ENCODE data around the gene RNF187.

RNF187 gene

GRCh38 chr1:228510101-228510802, 23.1 kb downstream of the RNF187 start:
- DNase-seq (ENCODE audit: low spot score) = no peak

GRCh38 chr1:228510803-228511413, 23.7 kb downstream of the RNF187 start:
- DNase-seq (ENCODE audit: low spot score) = no peak

- DNase-seq (ENCODE audit: low spot score) = no peak
Measured at GRCh38 chr1:228511546-228512445, 24.6 kb downstream of the RNF187 start.

- no peak for DNase-seq (ENCODE audit: low spot score)
Measured at GRCh38 chr1:228512781-228513198, 25.6 kb downstream of the RNF187 start.

GRCh38 chr1:228513236-228513900, 26.2 kb downstream of the RNF187 start:
- no peak for DNase-seq (ENCODE audit: low spot score)

GRCh38 chr1:228514421-228514820, 27.2 kb downstream of the RNF187 start:
- DNase-seq (ENCODE audit: low spot score) = no peak

GRCh38 chr1:228515200-228515834, 28.1 kb downstream of the RNF187 start:
- peak; percentile 78 for DNase-seq (ENCODE audit: low spot score)

GRCh38 chr1:228517655-228518054, 30.5 kb downstream of the RNF187 start:
- DNase-seq (ENCODE audit: low spot score) = no peak

GRCh38 chr1:228527596-228527995, 40.4 kb downstream of the RNF187 start:
- DNase-seq (ENCODE audit: low spot score) = no peak

GRCh38 chr1:228528612-228529011, 41.4 kb downstream of the RNF187 start:
- DNase-seq (ENCODE audit: low spot score) = no peak

- no peak for DNase-seq (ENCODE audit: low spot score)
Measured at GRCh38 chr1:228530086-228530758, 43.0 kb downstream of the RNF187 start.

GRCh38 chr1:228530951-228531731, 44.0 kb downstream of the RNF187 start:
- no peak for DNase-seq (ENCODE audit: low spot score)

- no peak for DNase-seq (ENCODE audit: low spot score)
Measured at GRCh38 chr1:228538831-228539230, 51.6 kb downstream of the RNF187 start.

GRCh38 chr1:228540161-228540917, 53.2 kb downstream of the RNF187 start:
- no peak for DNase-seq (ENCODE audit: low spot score)

- no peak for DNase-seq (ENCODE audit: low spot score)
Measured at GRCh38 chr1:228541725-228542124, 54.5 kb downstream of the RNF187 start.

GRCh38 chr1:228542376-228542775, 55.2 kb downstream of the RNF187 start:
- DNase-seq (ENCODE audit: low spot score) = no peak

GRCh38 chr1:228542981-228543380, 55.8 kb downstream of the RNF187 start:
- DNase-seq (ENCODE audit: low spot score) = no peak

- DNase-seq (ENCODE audit: low spot score) = no peak
Measured at GRCh38 chr1:228543396-228543795, 56.2 kb downstream of the RNF187 start.

GRCh38 chr1:228544021-228544850, 57.1 kb downstream of the RNF187 start:
- DNase-seq (ENCODE audit: low spot score) = no peak

All from GM03348 (cell line).